IMR-90 (cell line): ENCODE measurements around the gene NCAPH2. TPM values are rescaled to one million over a fixed set of nuclear protein-coding genes. Genes with fewer than 3 reads are reported as not detected.
A peak's percentile ranks its signal among the peaks of the same experiment; 100 is the strongest.

Experiments used
- ATAC-seq: fragments of 200-7000 bp; cut with Tn5 transposase; 2 replicates; pipeline ENCODE4 v1.9.1; 2020; ENCODE audit warnings: low read depth, mild to moderate bottlenecking, moderate library complexity
- BruUV-seq: library from RNA; stranded (reverse); fragments of 400-500 nt; replicated peaks from 2 replicates; lab custom pipeline; 2021; lab: Mats Ljungman, UMichigan
- CTCF ChIA-PET: fragments of 300-600 bp; formaldehyde crosslinking; extraction: SDS; loops from one replicate; lab custom pipeline; 2021; ENCODE audit warnings: antibody characterized with exemption; lab: Yijun Ruan, JAX
- POLR2A ChIA-PET: fragments of 300-600 bp; sonication (Branson Sonifier 250); formaldehyde crosslinking; loops from one replicate; lab custom pipeline; 2022; ENCODE audit warnings: antibody characterized with exemption; ENCODE audit not compliant: unreplicated experiment; lab: Charles Lee
- DNase-seq: peaks from one replicate; pipeline ENCODE4 v3.0.0; 2013
- H2AFZ ChIP-seq: replicated peaks from 2 replicates; pipeline ENCODE3; 2013; ENCODE audit warnings: low read length, mild to moderate bottlenecking; ENCODE audit not compliant: poor library complexity
- H2AK5ac ChIP-seq: 2 replicates; pipeline ENCODE4 v1.6.1; 2013; ENCODE audit warnings: low read depth, low read length, inconsistent platforms
- H2AK9ac ChIP-seq: replicated peaks from 2 replicates; pipeline ENCODE3; 2013; ENCODE audit warnings: mild to moderate bottlenecking, low read depth, low read length, moderate library complexity; ENCODE audit not compliant: poor library complexity
- H2BK120ac ChIP-seq: 2 replicates; pipeline ENCODE4 v1.6.1; 2013; ENCODE audit warnings: low read depth, low read length, inconsistent platforms
- H2BK15ac ChIP-seq: 3 replicates; pipeline ENCODE4 v1.6.1; 2013; ENCODE audit warnings: low read depth, low read length, inconsistent platforms
- H2BK20ac ChIP-seq: 2 replicates; pipeline ENCODE4 v1.6.1; 2013; ENCODE audit warnings: low read depth, mild to moderate bottlenecking, inconsistent platforms, low read length, moderate library complexity
- H2BK5ac ChIP-seq: 2 replicates; pipeline ENCODE4 v1.6.1; 2013; ENCODE audit warnings: mild to moderate bottlenecking, low read depth, low read length, inconsistent platforms; ENCODE audit not compliant: poor library complexity, severe bottlenecking
- H3K14ac ChIP-seq: replicated peaks from 2 replicates; pipeline ENCODE4 v1.6.1; 2013; ENCODE audit warnings: low read depth, low read length, inconsistent platforms
- H3K18ac ChIP-seq: 2 replicates; pipeline ENCODE4 v1.6.1; 2013; ENCODE audit warnings: low read depth, low read length, control low read depth
- H3K23ac ChIP-seq: 2 replicates; pipeline ENCODE4 v1.6.1; 2013; ENCODE audit warnings: low read depth, low read length, inconsistent platforms
- H3K27ac ChIP-seq: 2 replicates; pipeline ENCODE4 v1.5.1; 2013; ENCODE audit warnings: mild to moderate bottlenecking, control low read depth, low read length; ENCODE audit not compliant: insufficient read depth
- H3K27me3 ChIP-seq: 2 replicates; pipeline ENCODE4 v1.6.1; 2013; ENCODE audit warnings: low read length; ENCODE audit not compliant: control insufficient read depth, insufficient read depth
- H3K36me3 ChIP-seq: 2 replicates; pipeline ENCODE4 v1.6.1; 2013; ENCODE audit warnings: low read length, mixed read lengths; ENCODE audit not compliant: control insufficient read depth, insufficient read depth
- H3K4ac ChIP-seq: 2 replicates; pipeline ENCODE4 v1.6.1; 2013; ENCODE audit warnings: low read depth, low read length, inconsistent platforms
- H3K4me1 ChIP-seq: 2 replicates; pipeline ENCODE4 v1.6.1; 2013; ENCODE audit warnings: low read length, mixed read lengths; ENCODE audit not compliant: control insufficient read depth, insufficient read depth
- H3K4me2 ChIP-seq: 2 replicates; pipeline ENCODE4 v1.6.1; 2013; ENCODE audit warnings: low read depth, mild to moderate bottlenecking, control low read depth, low read length, moderate library complexity
- H3K4me3 ChIP-seq: 2 replicates; pipeline ENCODE4 v1.5.1; 2013; ENCODE audit warnings: low read depth, mild to moderate bottlenecking, control low read depth, low read length, moderate library complexity; ENCODE audit not compliant: insufficient read depth
- H3K56ac ChIP-seq: 2 replicates; pipeline ENCODE4 v1.6.1; 2013; ENCODE audit warnings: low read length, inconsistent platforms; ENCODE audit not compliant: insufficient read depth; ENCODE audit errors: extremely low read depth
- H3K79me1 ChIP-seq, 2 experiments: 2 replicates each; pipeline ENCODE4 v1.6.1; 2013; ENCODE audit warnings: low read length in 2 of 2, inconsistent platforms in 1 of 2, low read depth in 1 of 2
- H3K9ac ChIP-seq: 2 replicates; pipeline ENCODE4 v1.6.1; 2013; ENCODE audit warnings: low read depth, low read length, control low read depth
- H3K9me1 ChIP-seq: 2 replicates; pipeline ENCODE4 v1.6.1; 2013; ENCODE audit warnings: low read length, inconsistent platforms; ENCODE audit not compliant: insufficient read depth
- H3K9me3 ChIP-seq: 2 replicates; pipeline ENCODE4 v1.6.1; 2013; ENCODE audit warnings: low read length; ENCODE audit not compliant: control insufficient read depth, insufficient read depth
- H4K20me1 ChIP-seq: 2 replicates; pipeline ENCODE4 v1.6.1; 2013; ENCODE audit warnings: low read length, inconsistent platforms; ENCODE audit not compliant: insufficient read depth
- H4K5ac ChIP-seq: 2 replicates; pipeline ENCODE4 v1.6.1; 2013; ENCODE audit warnings: mild to moderate bottlenecking, low read depth, low read length, control low read depth
- H4K8ac ChIP-seq, 2 experiments: 2 replicates each; pipeline ENCODE4 v1.6.1; 2013; ENCODE audit warnings: low read depth in 2 of 2, low read length in 2 of 2, control low read depth in 1 of 2, inconsistent platforms in 1 of 2
- H4K91ac ChIP-seq: 2 replicates; pipeline ENCODE4 v1.6.1; 2013; ENCODE audit warnings: low read depth, low read length, inconsistent platforms; ENCODE audit not compliant: insufficient read depth
- CEBPB ChIP-seq: IDR thresholded peaks from 2 replicates; pipeline ENCODE4 v1.6.1; 2012; ENCODE audit warnings: low read depth, low read length, improper control_type of control experiment
- MAZ ChIP-seq: IDR thresholded peaks from 2 replicates; pipeline ENCODE4 v1.6.1; 2012; ENCODE audit warnings: low read depth, mild to moderate bottlenecking, low read length, improper control_type of control experiment, moderate library complexity, borderline replicate concordance
- USF2 ChIP-seq: fragments of 150-350 bp; IDR thresholded peaks from 2 replicates; pipeline ENCODE4 v1.6.1; 2017; ENCODE audit warnings: mild to moderate bottlenecking, antibody characterized with exemption, low read length, low read depth
- WGBS, 2 experiments: methylation state at CpG; one replicate each; pipeline versions ENCODE4 v1.1.5 to v1.1.7; 2013; ENCODE audit warnings: missing lambda C conversion rate in 2 of 2; ENCODE audit not compliant: insufficient read length in 1 of 2; ENCODE audit errors: extremely low coverage in 2 of 2; 5-methylcytosine and 5-hydroxymethylcytosine counted together
- dilution Hi-C: fragments of 300-500 bp; cut with HindIII; formaldehyde crosslinking; loops from one replicate; pipeline ENCODE4 v1.14.3; 2018; ENCODE audit warnings: low sequenced_read_pairs; ENCODE audit not compliant: unreplicated experiment
- in situ Hi-C: fragments of 300-500 bp; cut with MboI; formaldehyde crosslinking; loops from 3 replicates; pipeline ENCODE4 v1.14.3; 2019; ENCODE audit warnings: low sequenced_read_pairs, inconsistent platforms, mixed read lengths
- intact Hi-C: fragments of 100-400 bp; cut with micrococcal nuclease; formaldehyde crosslinking; loops from 2 replicates; pipeline ENCODE4 v1.10.0; 2022
- polyA plus RNA-seq, 3 experiments: library from polyadenylated mRNA; depleted of rRNA; stranded (reverse); fragments of >200 nt; gene quantifications; 2 replicates each; pipeline ENCODE4 v1.2.3, GENCODE V29; 2012; ENCODE audit warnings: low replicate concordance in 1 of 3
- total RNA-seq: library from RNA; depleted of rRNA; stranded (reverse); fragments of >200 nt; gene quantifications from 2 replicates; pipeline ENCODE4 v1.2.3, GENCODE V29; 2012

The NCAPH2 gene
- total and polyA plus RNA-seq, 2 of the 4 experiments (the other 2 are of a cell fraction) = 30.2 to 38.5 TPM

- H3K9me1 ChIP-seq = no peaks in the 10 kb centered on the region; the same call in 1 of the 2 replicates
- CTCF ChIA-PET = interaction anchor here (0.5 kb wide), 1 partner anchor 116 kb away, joined by 4 read pairs; no protein-coding TSS in a partner anchor
- intact Hi-C loops (no loop called here), dilution Hi-C loops (no loop called here), in situ Hi-C loops (no loop called here)
- no peak overlapping the region for H2BK20ac ChIP-seq
- peak overlapping the region; percentile 1; the same call in 1 of the 2 replicates for H3K18ac ChIP-seq
- peak overlapping the region; percentile 87 for H2AK5ac ChIP-seq
- H2AFZ ChIP-seq = peak overlapping the region; percentile 86
- peak overlapping the region; percentile 91 for H3K4ac ChIP-seq
- WGBS, 2 experiments = 82% methylated on average over 17 of the region's 35 CpGs; no CpG with 5 or more reads in 1 of the 2 experiments
- H4K5ac ChIP-seq = no peak overlapping the region; the same call in 1 of the 2 replicates
- TF ChIP-seq MAZ (peak; percentile 32; the same call in 1 of the 2 replicates), USF2 (peak; percentile 64), CEBPB (no peak)
- H4K91ac ChIP-seq = peak overlapping the region; percentile 94
- peak overlapping the region; percentile 53 for H3K4me2 ChIP-seq
- H4K20me1 ChIP-seq = no peaks in the 10 kb centered on the region; the same call in 1 of the 2 replicates
- ATAC-seq (peak; percentile 12), DNase-seq (no peak)
- peak overlapping the region; percentile 64 for H3K9ac ChIP-seq
- H3K56ac ChIP-seq = peak overlapping the region; percentile 17; the same call in 1 of the 2 replicates
- peak overlapping the region; percentile 57 for H3K4me3 ChIP-seq
- peak overlapping the region; percentile 85 for H3K14ac ChIP-seq
- H2BK5ac ChIP-seq = no peak overlapping the region
- H3K9me3 ChIP-seq = no peaks in the 10 kb centered on the region
- peak overlapping the region; percentile 78 for H3K23ac ChIP-seq
- peak overlapping the region; percentile 17 for H3K27ac ChIP-seq
- H2BK15ac ChIP-seq = no peak overlapping the region; the same call in 2 of the 3 replicates
- H3K79me1 ChIP-seq = peaks cover 0 to 3% of the 10 kb centered on the region in 2 experiments; a peak in 1 of 4 replicates
- peak overlapping the region; percentile 99 for H2AK9ac ChIP-seq
- peaks cover 21% of the 10 kb centered on the region for H3K27me3 ChIP-seq
- no TSS peak for BruUV-seq
- POLR2A ChIA-PET = no interaction called here
- peaks cover 4% of the 10 kb centered on the region; the same call in 1 of the 2 replicates for H3K36me3 ChIP-seq
- H3K4me1 ChIP-seq = no peaks in the 10 kb centered on the region
- peak overlapping the region; percentile 72 for H2BK120ac ChIP-seq
- peak overlapping the region; percentile 79 to 97; a peak in 3 of 4 replicates for H4K8ac ChIP-seq
These were observed 25.6 kb upstream of the NCAPH2 start for GRCh38 chr22:50482107-50483074.
